GM12864 (cell line): ENCODE data around the gene CNTNAP2.

ENCODE experiments used
- DNase-seq: peaks from one replicate; pipeline ENCODE4 v3.0.0-alpha.2; 2011; ENCODE audit warnings: low read depth
- H3K4me3 ChIP-seq: 2 replicates; pipeline ENCODE4 v1.5.1; 2011; ENCODE audit warnings: mild to moderate bottlenecking, low read depth, low read length, control low read depth
- CTCF ChIP-seq: IDR thresholded peaks from 2 replicates; pipeline ENCODE4 v1.5.1; 2011; ENCODE audit warnings: low read depth, mild to moderate bottlenecking, moderate library complexity, low read length, control low read depth, inconsistent platforms; ENCODE audit errors: missing control alignments

The CNTNAP2 gene

GRCh38 chr7:147406521-147407135 lies 1290.0 kb downstream of the CNTNAP2 start:
- DNase-seq = no peak
- no peak for TF ChIP-seq CTCF
- H3K4me3 ChIP-seq = no peak overlapping the region

GRCh38 chr7:147411096-147411495 lies 1294.5 kb downstream of the CNTNAP2 start:
- no peak for DNase-seq
- H3K4me3 ChIP-seq = no peak overlapping the region
- no peak for TF ChIP-seq CTCF

DNA sequence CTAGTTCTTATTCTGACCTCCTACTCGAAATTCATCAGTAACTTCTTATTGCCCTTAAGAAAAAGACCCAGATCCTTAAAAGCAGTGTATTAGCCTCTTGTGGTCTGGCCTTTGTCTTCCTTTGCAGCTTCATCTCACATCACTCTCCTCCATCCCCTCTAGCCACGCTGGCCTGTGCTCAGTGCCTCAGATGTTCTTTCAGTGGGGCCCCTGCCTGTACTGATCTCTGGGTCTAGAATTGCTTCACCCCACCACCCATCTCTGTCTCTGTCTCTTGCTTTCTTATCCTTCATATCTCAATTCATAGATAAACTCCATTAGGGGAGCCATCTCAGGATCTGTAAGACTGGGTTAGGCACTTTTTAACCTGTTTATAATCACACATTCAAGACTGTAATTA lies 1295.5 kb downstream of the CNTNAP2 start:
- no peak for TF ChIP-seq CTCF
- H3K4me3 ChIP-seq = no peak overlapping the region
- no peak for DNase-seq

- no peak overlapping the region for H3K4me3 ChIP-seq
- no peak for DNase-seq
- no peak for TF ChIP-seq CTCF
Measured at GRCh38 chr7:147412782-147413556, 1296.4 kb downstream of the CNTNAP2 start.

GRCh38 chr7:147413557-147413870 lies 1296.9 kb downstream of the CNTNAP2 start:
- no peak for TF ChIP-seq CTCF
- H3K4me3 ChIP-seq = no peak overlapping the region
- no peak for DNase-seq

DNA sequence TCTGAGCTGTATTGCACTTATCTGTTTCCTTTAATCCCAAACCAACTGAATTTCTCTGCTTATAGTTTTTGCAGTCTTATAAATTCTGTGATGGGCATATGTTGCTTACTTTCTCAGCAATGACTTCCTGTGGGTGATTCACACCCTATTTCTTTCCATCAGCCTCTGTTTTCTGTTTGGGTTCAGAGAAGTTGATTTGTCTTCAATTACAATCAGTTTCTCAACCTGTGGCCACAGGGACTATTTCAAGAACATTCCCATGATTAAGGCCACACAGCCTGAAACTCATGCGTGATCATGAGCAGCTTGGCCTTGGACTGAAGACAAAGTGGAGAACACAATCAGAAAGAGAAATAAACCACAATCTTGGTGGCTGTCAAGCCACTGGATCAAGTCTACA lies 1299.4 kb downstream of the CNTNAP2 start:
- no peak overlapping the region for H3K4me3 ChIP-seq
- no peak for TF ChIP-seq CTCF
- DNase-seq = no peak

DNA sequence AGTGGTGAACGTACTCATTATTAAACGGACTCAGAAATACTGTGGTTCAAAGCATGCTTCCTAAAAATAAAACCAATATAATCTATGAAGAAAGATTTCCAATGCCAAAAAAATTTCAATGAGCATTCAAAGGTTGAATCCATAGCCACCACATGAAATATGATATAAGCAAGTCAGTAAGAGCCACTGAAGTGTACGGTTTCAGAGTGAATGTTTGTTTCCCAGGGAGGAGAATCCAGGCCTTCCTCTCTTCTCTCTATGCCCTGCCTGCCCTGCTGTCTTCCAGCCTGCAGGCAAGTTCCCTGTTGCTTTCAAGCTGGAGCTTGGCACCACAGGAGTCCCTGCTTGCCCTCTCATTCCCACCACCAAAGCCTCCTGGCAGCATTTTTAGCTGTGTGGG lies 1302.4 kb downstream of the CNTNAP2 start:
- DNase-seq = no peak
- H3K4me3 ChIP-seq = no peak overlapping the region
- TF ChIP-seq CTCF = no peak
